Measurements from ENCODE around the gene SSBP3. TPM values are rescaled to one million over a fixed set of nuclear protein-coding genes. Genes with fewer than 3 reads are reported as not detected.

SSBP3 gene
- total RNA-seq, 4 donors from 2014 or later: 26.4 to 49.5 (median 37.1) TPM

DNA sequence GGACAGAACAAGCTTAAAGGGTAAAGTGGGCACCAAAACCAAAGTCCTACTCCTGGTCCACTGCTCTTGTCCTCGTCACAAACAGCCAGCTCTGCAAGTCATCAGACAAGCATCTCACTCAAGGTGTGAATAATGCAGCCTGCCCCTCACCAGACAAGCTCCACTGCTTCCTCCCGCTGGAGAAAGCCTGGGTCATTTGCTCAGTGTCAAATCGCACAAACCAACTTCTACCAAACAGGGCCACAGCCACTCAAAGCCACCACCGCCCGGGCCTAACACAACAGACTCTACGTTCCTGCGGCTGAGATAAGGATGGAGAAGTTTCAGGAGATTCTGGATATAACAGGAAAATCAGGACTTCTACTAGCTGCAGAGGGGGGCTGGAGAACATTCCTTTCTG, 3.3 kb downstream of the SSBP3 start:
- Histone ChIP-seq H3K4me3 (no peak overlapping the region), H3K27ac (no peak overlapping the region)

DNA sequence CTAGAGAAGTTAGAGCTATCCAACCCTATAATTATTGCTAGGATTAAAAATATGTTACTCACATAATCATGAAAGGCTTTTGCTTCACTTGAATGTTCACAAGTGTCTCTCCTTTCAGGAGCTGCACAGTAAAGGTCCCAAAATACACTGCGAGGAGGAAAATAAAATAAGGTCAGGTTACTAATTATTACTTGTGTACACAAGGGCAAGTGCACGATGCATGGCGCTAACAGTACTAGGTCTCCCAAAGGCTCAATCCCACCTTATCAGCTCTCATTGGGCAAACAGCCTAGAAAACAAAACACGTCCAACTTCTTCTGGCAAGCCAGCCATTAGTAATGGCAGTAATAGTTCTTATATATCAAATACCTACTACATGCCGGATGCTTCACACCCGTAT, 4.4 kb downstream of the SSBP3 start:
- Histone ChIP-seq H3K4me1 (peaks cover 46% of the 10 kb centered on the region), H3K9me3 (no peaks in the 10 kb centered on the region), H3K27ac (no peak overlapping the region), H3K27me3 (no peaks in the 10 kb centered on the region), H3K4me3 (no peak overlapping the region), H3K36me3 (peaks cover 44% of the 10 kb centered on the region)
- 84% methylated on average over 6 of the region's 6 CpGs for WGBS
- TF ChIP-seq POLR2A (IDR thresholded peaks at IDR 0.05): no peak
- no peak for TF ChIP-seq POLR2AphosphoS5 (IDR thresholded peaks at IDR 0.05)
- no peak for TF ChIP-seq EP300 (IDR thresholded peaks at IDR 0.05)
- TF ChIP-seq, protein P1, sequence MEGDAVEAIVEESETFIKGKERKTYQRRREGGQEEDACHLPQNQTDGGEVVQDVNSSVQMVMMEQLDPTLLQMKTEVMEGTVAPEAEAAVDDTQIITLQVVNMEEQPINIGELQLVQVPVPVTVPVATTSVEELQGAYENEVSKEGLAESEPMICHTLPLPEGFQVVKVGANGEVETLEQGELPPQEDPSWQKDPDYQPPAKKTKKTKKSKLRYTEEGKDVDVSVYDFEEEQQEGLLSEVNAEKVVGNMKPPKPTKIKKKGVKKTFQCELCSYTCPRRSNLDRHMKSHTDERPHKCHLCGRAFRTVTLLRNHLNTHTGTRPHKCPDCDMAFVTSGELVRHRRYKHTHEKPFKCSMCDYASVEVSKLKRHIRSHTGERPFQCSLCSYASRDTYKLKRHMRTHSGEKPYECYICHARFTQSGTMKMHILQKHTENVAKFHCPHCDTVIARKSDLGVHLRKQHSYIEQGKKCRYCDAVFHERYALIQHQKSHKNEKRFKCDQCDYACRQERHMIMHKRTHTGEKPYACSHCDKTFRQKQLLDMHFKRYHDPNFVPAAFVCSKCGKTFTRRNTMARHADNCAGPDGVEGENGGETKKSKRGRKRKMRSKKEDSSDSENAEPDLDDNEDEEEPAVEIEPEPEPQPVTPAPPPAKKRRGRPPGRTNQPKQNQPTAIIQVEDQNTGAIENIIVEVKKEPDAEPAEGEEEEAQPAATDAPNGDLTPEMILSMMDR (IDR thresholded peaks at IDR 0.05): no peak
- no peak for DNase-seq (ENCODE audit: low spot score in 2 of 2)

More for the DNA sequence above, 3.3 kb downstream of the SSBP3 start:
- Histone ChIP-seq H3K27me3 (no peaks in the 10 kb centered on the region), H3K36me3 (peaks cover 36% of the 10 kb centered on the region), H3K9me3 (no peaks in the 10 kb centered on the region), H3K4me1 (peaks cover 39% of the 10 kb centered on the region)
- 67% methylated on average over 7 of the region's 7 CpGs for WGBS
- TF ChIP-seq POLR2AphosphoS5 (IDR thresholded peaks at IDR 0.05) (no peak), EP300 (IDR thresholded peaks at IDR 0.05) (no peak)
- no peak for DNase-seq (ENCODE audit: low spot score in 2 of 2)

DNA sequence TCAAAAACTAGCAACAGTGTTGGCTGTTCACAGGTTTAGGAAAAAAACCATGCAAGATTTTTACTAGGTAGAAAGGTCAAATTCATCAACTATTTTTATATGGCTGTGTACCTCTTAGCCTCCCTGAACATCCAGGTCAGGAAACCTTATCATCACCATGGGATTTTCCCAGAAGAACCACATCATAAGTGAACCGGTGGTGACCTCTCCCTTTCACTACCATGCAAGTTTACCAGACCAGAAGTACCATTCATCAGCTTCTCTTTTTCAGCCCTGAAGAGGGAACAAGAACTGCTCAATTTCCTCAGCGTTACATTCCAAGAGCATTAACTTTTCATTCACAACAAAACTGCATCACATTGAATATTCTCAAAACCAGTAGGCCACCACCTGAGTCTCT, 5.9 kb downstream of the SSBP3 start:
- H3K4me3 ChIP-seq: no peak overlapping the region
- 94% methylated on average over 2 of the region's 2 CpGs for WGBS
- H3K27ac ChIP-seq: no peak overlapping the region
- peaks cover 45% of the 10 kb centered on the region for H3K36me3 ChIP-seq
- H3K27me3 ChIP-seq: no peaks in the 10 kb centered on the region
- H3K4me1 ChIP-seq: peaks cover 45% of the 10 kb centered on the region
- TF ChIP-seq POLR2AphosphoS5 (IDR thresholded peaks at IDR 0.05) (no peak), EP300 (IDR thresholded peaks at IDR 0.05) (no peak), POLR2A (IDR thresholded peaks at IDR 0.05) (no peak)
- TF ChIP-seq, protein P1 (IDR thresholded peaks at IDR 0.05): no peak
- no peaks in the 10 kb centered on the region for H3K9me3 ChIP-seq
- DNase-seq (ENCODE audit: low spot score in 2 of 2): no peak

DNA sequence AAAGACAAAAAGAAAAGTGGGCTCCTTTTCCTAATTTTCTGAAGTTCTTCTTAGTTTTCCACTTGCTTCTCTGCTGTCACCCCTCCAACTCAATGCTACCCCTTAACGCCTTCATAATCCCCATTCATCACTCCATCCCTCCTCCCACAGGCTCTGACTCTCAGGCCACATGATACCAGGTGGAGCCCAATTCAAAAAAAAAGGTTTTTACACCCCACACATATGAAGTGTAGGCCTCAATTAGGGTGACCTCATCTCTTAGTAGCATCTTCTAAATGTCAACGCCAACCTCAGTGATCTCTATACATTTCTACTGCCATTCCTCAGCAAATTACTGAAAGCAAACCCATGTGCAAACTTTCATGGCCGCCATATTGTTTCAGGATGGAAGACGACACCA, 6.4 kb downstream of the SSBP3 start:
- no peak overlapping the region for H3K27ac ChIP-seq
- no peak overlapping the region for H3K4me3 ChIP-seq
- H3K9me3 ChIP-seq: no peaks in the 10 kb centered on the region
- peaks cover 39% of the 10 kb centered on the region for H3K4me1 ChIP-seq
- H3K27me3 ChIP-seq: no peaks in the 10 kb centered on the region
- peaks cover 48% of the 10 kb centered on the region for H3K36me3 ChIP-seq
- no peak for DNase-seq (ENCODE audit: low spot score in 2 of 2)
- WGBS: 94% methylated on average over 4 of the region's 4 CpGs
- TF ChIP-seq, protein P1 (IDR thresholded peaks at IDR 0.05): no peak
- TF ChIP-seq EP300 (IDR thresholded peaks at IDR 0.05) (no peak), POLR2A (IDR thresholded peaks at IDR 0.05) (no peak), POLR2AphosphoS5 (IDR thresholded peaks at IDR 0.05) (no peak)

DNA sequence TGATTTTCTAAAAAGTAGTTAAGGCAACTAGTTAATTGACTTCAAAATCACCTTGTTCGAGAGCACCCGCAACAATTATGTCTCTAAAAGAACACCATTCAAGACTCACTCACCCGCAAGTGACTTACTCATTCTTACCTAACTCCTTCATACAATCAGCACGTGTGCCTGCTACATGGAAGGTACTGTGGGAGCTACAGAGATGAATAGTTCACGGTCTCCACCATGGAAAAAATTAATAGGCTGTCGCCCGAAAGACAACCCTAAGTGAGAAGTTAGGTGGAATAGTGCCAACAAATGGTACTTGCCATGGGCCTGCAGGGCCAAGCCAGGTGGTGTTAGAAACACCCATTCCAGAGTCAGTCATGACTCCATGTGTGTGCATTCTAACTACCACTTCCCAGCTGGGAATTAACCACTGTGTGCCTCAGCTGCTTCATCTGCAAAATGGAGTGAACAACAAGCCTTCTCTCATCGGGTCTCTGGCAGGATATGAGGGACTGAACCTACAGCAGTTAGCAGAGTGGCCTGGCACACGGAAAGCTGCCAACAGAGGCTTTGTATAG, 7.1 kb downstream of the SSBP3 start:
- DNase-seq (ENCODE audit: low spot score in 2 of 2): no peak
- peaks cover 50% of the 10 kb centered on the region for H3K36me3 ChIP-seq
- no peak overlapping the region for H3K4me3 ChIP-seq
- no peaks in the 10 kb centered on the region for H3K27me3 ChIP-seq
- no peaks in the 10 kb centered on the region for H3K9me3 ChIP-seq
- no peak for TF ChIP-seq POLR2AphosphoS5 (IDR thresholded peaks at IDR 0.05)
- TF ChIP-seq POLR2A (IDR thresholded peaks at IDR 0.05): no peak
- TF ChIP-seq, protein P1 (IDR thresholded peaks at IDR 0.05): no peak
- no peak for TF ChIP-seq EP300 (IDR thresholded peaks at IDR 0.05)
- H3K27ac ChIP-seq: no peak overlapping the region
- H3K4me1 ChIP-seq: peaks cover 32% of the 10 kb centered on the region
- 89% methylated on average over 9 of the region's 9 CpGs for WGBS

DNA sequence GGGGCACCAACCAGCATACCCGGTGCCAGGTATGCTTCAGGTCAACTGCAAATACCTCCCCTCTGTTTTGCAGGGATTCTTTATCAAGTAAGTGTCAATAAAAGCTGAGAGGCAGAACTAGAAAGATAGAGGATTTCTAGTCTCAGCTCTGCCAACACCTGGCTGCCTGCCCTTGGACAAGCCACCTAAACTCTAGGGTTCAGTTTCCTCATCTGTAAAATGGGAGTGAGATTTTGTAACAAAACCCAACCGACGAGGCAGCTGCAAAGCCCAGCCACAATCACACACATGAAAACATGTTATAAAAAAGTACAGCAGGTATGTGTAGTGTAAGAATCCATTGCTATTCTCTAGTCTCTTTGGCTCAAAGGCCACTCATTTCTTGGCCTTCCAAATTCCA, 8.2 kb downstream of the SSBP3 start:
- no peak for DNase-seq (ENCODE audit: low spot score in 2 of 2)
- no peak overlapping the region for H3K27ac ChIP-seq
- H3K36me3 ChIP-seq: peaks cover 58% of the 10 kb centered on the region
- H3K27me3 ChIP-seq: no peaks in the 10 kb centered on the region
- H3K4me1 ChIP-seq: peaks cover 21% of the 10 kb centered on the region
- H3K9me3 ChIP-seq: no peaks in the 10 kb centered on the region
- TF ChIP-seq POLR2AphosphoS5 (IDR thresholded peaks at IDR 0.05) (no peak), POLR2A (IDR thresholded peaks at IDR 0.05) (no peak), EP300 (IDR thresholded peaks at IDR 0.05) (no peak)
- TF ChIP-seq, protein P1 (IDR thresholded peaks at IDR 0.05): no peak
- H3K4me3 ChIP-seq: no peak overlapping the region
- 88% methylated on average over 3 of the region's 3 CpGs for WGBS

Data from suprapubic skin (tissue), 4 donors.